Adipocyte (in vitro differentiated cells): Measurements from ENCODE around the gene TNMD.

ENCODE experiments used
- DNase-seq: peaks from one replicate; pipeline ENCODE4 v3.0.0-alpha.2; 2015; ENCODE audit warnings: low read depth
- H3K27me3 ChIP-seq: replicated peaks from 2 replicates; pipeline ENCODE4 v1.7.0; 2013; ENCODE audit warnings: mild to moderate bottlenecking, low read length, moderate library complexity; ENCODE audit not compliant: control insufficient read depth, insufficient read depth
- H3K36me3 ChIP-seq: 2 replicates; pipeline ENCODE4 v1.7.0; 2013; ENCODE audit warnings: low read length, mild to moderate bottlenecking, moderate library complexity; ENCODE audit not compliant: control insufficient read depth, insufficient read depth, severe bottlenecking
- H3K4me1 ChIP-seq: 2 replicates; pipeline ENCODE4 v1.7.0; 2013; ENCODE audit warnings: mild to moderate bottlenecking, low read length, moderate library complexity; ENCODE audit not compliant: control insufficient read depth, insufficient read depth
- H3K4me3 ChIP-seq: 2 replicates; pipeline ENCODE4 v1.7.0; 2013; ENCODE audit warnings: mild to moderate bottlenecking, low read length, moderate library complexity
- H3K9ac ChIP-seq: 2 replicates; pipeline ENCODE4 v1.7.0; 2013; ENCODE audit warnings: mild to moderate bottlenecking, low read length, moderate library complexity
- H3K9me3 ChIP-seq: 2 replicates; pipeline ENCODE4 v1.7.0; 2013; ENCODE audit warnings: mild to moderate bottlenecking, low read length, moderate library complexity; ENCODE audit not compliant: control insufficient read depth

Gene TNMD

GRCh38 chrX:100645106-100645505 lies 60.4 kb downstream of the TNMD start:
- DNase-seq = peak; percentile 36
- H3K4me3 ChIP-seq = peak overlapping the region; percentile 81

DNA sequence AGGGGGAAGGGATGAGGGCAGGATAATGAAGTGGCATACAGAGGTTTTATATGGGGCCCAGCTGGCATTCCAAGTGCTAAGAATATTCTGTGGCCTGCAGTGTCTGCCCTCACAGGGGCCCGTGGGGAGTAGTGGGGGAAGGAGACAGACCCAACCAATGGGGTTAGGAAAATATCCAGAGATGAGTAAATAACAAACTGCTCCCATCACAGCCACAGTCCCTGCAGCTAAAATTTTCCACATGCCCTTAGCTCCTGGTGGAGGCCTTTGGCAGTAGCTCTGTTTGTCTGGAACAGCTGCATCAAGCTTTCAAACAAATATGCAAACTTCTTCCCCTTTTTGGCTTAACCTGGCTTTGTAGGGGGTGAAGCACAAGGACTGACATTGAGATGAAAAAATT lies 62.4 kb downstream of the TNMD start:
- H3K27me3 ChIP-seq = peaks cover 3% of the 10 kb centered on the region
- peaks cover 13% of the 10 kb centered on the region for H3K36me3 ChIP-seq
- peak overlapping the region; percentile 87 for H3K9ac ChIP-seq
- peak; percentile 57 for DNase-seq
- peaks cover 55% of the 10 kb centered on the region for H3K4me1 ChIP-seq
- peak overlapping the region; percentile 81 for H3K4me3 ChIP-seq
- H3K9me3 ChIP-seq = no peaks in the 10 kb centered on the region

More at GRCh38 chrX:100645106-100645505, 60.4 kb downstream of the TNMD start:
- peak overlapping the region; percentile 87 for H3K9ac ChIP-seq
- H3K4me1 ChIP-seq = peaks cover 44% of the 10 kb centered on the region
- H3K36me3 ChIP-seq = no peaks in the 10 kb centered on the region
- H3K27me3 ChIP-seq = peaks cover 9% of the 10 kb centered on the region
- no peaks in the 10 kb centered on the region for H3K9me3 ChIP-seq

DNA sequence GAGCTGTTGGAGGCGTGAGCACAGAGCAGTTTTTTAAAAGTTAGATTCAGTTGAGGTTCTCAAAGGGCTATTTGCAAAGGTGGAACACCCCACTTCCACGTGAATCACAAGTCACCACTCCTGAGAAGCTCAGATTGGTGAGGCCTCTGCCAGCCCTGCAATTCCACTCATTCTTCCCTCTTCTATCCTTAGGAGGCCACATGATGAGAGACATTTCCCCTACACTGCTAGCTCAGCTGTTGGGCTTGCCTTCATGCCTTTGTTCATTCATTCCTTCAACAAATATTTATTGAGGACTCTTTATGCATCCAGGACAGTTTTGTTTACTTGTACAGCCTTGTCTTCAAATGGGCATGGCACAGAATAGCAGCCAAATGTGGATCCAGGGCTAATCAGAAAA lies 63.0 kb downstream of the TNMD start:
- H3K36me3 ChIP-seq = peaks cover 17% of the 10 kb centered on the region
- H3K9me3 ChIP-seq = no peaks in the 10 kb centered on the region
- peaks cover 3% of the 10 kb centered on the region for H3K27me3 ChIP-seq
- no peak for DNase-seq
- peak overlapping the region; percentile 87 for H3K9ac ChIP-seq
- H3K4me3 ChIP-seq = peak overlapping the region; percentile 71
- peaks cover 55% of the 10 kb centered on the region for H3K4me1 ChIP-seq

GRCh38 chrX:100648458-100649417 lies 64.0 kb downstream of the TNMD start:
- H3K9ac ChIP-seq = peak overlapping the region; percentile 87
- H3K27me3 ChIP-seq = peaks cover 3% of the 10 kb centered on the region
- H3K36me3 ChIP-seq = peaks cover 27% of the 10 kb centered on the region
- peaks cover 50% of the 10 kb centered on the region for H3K4me1 ChIP-seq
- H3K4me3 ChIP-seq = peak overlapping the region; percentile 71
- no peaks in the 10 kb centered on the region for H3K9me3 ChIP-seq
- DNase-seq = peak; percentile 70
